ENCODE results near the gene CLEC4A. TPM values are rescaled to one million over a fixed set of nuclear protein-coding genes. Genes with fewer than 3 reads are reported as not detected.

Gene CLEC4A
- total RNA-seq, result 0.23 TPM in 1 of 2 replicates, not detected in the other

DNA sequence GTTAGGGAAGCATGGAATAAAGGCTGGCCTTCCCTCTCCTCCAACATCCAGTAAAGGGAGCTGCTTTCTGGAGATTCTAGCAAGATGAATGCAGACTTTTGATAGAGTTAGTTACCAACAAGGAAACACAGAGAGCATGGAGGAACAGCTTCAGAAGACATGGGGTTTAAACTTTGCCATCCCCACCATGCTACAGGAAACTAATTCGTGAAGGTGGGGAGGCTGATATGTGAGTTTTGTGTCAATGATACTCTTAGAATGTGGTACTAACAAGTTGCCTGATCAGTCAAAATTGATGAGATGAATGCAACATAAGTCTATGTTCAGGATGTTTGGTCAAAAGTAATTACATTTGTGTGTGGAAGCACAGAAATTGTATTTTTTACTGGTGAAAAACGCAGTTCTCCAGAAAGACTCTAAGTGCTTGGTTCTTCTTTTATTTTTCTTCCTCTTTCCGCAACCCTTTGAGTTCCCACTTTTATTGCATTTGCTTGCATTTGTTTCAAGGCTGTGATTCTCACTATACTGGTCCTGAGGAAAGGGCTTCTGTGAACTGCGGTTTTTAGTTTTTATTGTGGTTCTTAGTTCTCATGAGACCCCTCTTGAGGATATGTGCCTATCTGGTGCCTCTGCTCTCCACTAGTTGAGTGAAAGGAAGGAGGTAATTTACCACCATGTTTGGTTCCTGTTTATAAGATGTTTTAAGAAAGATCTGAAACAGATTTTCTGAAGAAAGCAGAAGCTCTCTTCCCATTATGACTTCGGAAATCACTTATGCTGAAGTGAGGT, at the start of gene CLEC4A:
TSS of gene CLEC4A (plus strand) at position 494 of the 789 bp plus-strand sequence. CDS start at position 756, 262 bp downstream.

DNA sequence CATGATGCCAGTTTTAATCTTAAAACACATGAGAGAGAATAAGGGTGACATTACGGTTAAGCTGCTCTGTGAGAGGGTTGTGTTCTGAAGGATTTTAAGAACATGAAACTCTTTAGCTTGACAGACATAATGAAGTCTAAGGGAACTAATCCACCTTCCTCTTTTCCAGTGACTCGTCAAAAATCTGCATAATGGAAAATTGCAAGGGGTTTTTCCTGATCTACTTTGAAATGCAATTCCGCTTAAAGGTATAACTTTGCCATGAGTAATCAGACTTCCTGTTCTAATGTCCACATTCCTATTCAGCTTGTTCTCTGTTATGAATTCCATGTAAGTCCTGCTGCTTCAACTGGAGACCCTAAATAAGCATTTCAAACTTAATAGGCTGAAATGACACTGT, 33.4 kb downstream of the CLEC4A start, which contains the start of gene ZNF705A:
TSS of gene ZNF705A (plus strand) at position 171 of the 400 bp plus-strand sequence. CDS start 15,611 bp downstream, outside the sequence.

Other genes with a start within 250 kb of the CLEC4A start
- 19.3 and 29.6 TPM in 2 replicates for gene SLC2A3, start 187.4 kb upstream of the CLEC4A start, total RNA-seq
- gene FOXJ2, start 90.9 kb upstream of the CLEC4A start, total RNA-seq, result 6.3 and 7.3 TPM in 2 replicates
- not detected in 2 replicates for gene C3AR1, start 57.3 kb upstream of the CLEC4A start, total RNA-seq
- gene NECAP1, start 41.3 kb upstream of the CLEC4A start, total RNA-seq, result 28.7 and 37.5 TPM in 2 replicates
- not detected in 2 replicates for gene ZNF705A, start 33.4 kb downstream of the CLEC4A start, total RNA-seq
- gene FAM90A1, start 104.0 kb downstream of the CLEC4A start, total RNA-seq, result 0.38 TPM in 1 of 2 replicates, not detected in the other

Data from hair follicular keratinocyte (primary cell).